Ovary (tissue), 9 donors: ENCODE measurements around the gene SH3RF1. TPM values are rescaled to one million over a fixed set of nuclear protein-coding genes. Genes with fewer than 3 reads are reported as not detected.

ENCODE experiments used
- DNase-seq, 5 donors: peaks; one replicate each; pipeline ENCODE4 v3.0.0-alpha.2; 2019 to 2020
- H3K27ac ChIP-seq, 2 donors: fragments of 200-600 bp; one replicate each; pipeline versions ENCODE4 v1.5.1 to v1.8.0; 2019 to 2022
- H3K27me3 ChIP-seq: fragments of 200-600 bp; one replicate; pipeline ENCODE4 v1.8.0; 2022
- H3K36me3 ChIP-seq: fragments of 200-600 bp; sonication (generic); one replicate; pipeline ENCODE4 v1.5.1; 2019
- H3K4me1 ChIP-seq: one replicate; pipeline ENCODE4 v1.8.1; 2013; ENCODE audit warnings: mild to moderate bottlenecking, moderate library complexity; ENCODE audit not compliant: insufficient read depth
- H3K4me3 ChIP-seq: fragments of 200-600 bp; sonication (generic); one replicate; pipeline ENCODE4 v1.5.1; 2017
- H3K9me3 ChIP-seq, 2 donors: fragments of 200-600 bp in 1 of 2; sonication (generic) in 1 of 2; one replicate each; pipeline versions ENCODE4 v1.5.1 to v1.8.1; 2013 to 2019; ENCODE audit warnings: mild to moderate bottlenecking in 1 of 2, moderate library complexity in 1 of 2
- CTCF ChIP-seq, 3 donors: fragments of 450-650 bp in 2 of 3; fragments of 200-600 bp in 1 of 3; IDR thresholded peaks; one replicate each; pipeline versions ENCODE4 v1.5.1 to v1.8.0; 2016 to 2022; ENCODE audit warnings: antibody characterized with exemption in 3 of 3, mild to moderate bottlenecking in 1 of 3
- EP300 ChIP-seq: sonication (generic); formaldehyde crosslinking; IDR thresholded peaks from one replicate; pipeline ENCODE4 v1.6.1; 2017; ENCODE audit warnings: antibody characterized with exemption
- POLR2A ChIP-seq: fragments of 450-650 bp; IDR thresholded peaks from one replicate; pipeline ENCODE4 v1.6.1; 2017; ENCODE audit warnings: antibody characterized with exemption, mild to moderate bottlenecking, moderate library complexity
- WGBS, 3 donors: extraction: QIAGEN DNeasy Blood & Tissue Kit in 1 of 3; methylation state at CpG; one replicate each; pipeline versions ENCODE4 v1.1.5 to v1.1.7; 2013 to 2017; 5-methylcytosine and 5-hydroxymethylcytosine counted together
- intact Hi-C, 4 donors: fragments of 100-400 bp; cut with DNase I; formaldehyde crosslinking; loops; one replicate each; pipeline versions ENCODE4 v1.11.0 to v1.15.1; 2022 to 2023
- polyA plus RNA-seq, 2 donors: library from polyadenylated mRNA; stranded (reverse); fragments of 200-250 nt in 1 of 2; fragments of 350-450 nt in 1 of 2; fragmentation: Illumina TruSeq in 1 of 2; extraction: RNeasy Lipid Tissue Mini Kit (QIAGEN cat#74804) in 1 of 2; gene quantifications; one replicate each; pipeline ENCODE4 v1.2.3, GENCODE V29; 2013 to 2014
- total RNA-seq, 7 donors: library from RNA; depleted of rRNA in 2 of 7; stranded (reverse); fragments of >200 nt in 2 of 7; fragmentation: NEBNext Ultra II Directional in 3 of 7; extraction: Animal tissue kit (Norgen Biotek cat#: 25700) in 3 of 7; gene quantifications; one replicate each; pipeline versions ENCODE4 v1.1.0 to v1.2.4, GENCODE V29; 2016 to 2023
- donor health status: DM: no; HTN: no; CAD: no; lungs with moderate emphysema.
- donor health status: DM: no; HTN: no; CAD: no.
- donor health status: Bipolar disorder and iron deficiency.
- donor health status: DM: yes; HTN: yes; CAD: no.
- donor health status: DM: no; HTN: no; CAD: no.
- donor health status: DM: yes; HTN: yes; CAD: no.

The SH3RF1 gene
- total and polyA plus RNA-seq, 9 donors: 8.2 to 32.6 (median 22.3) TPM

GRCh38 chr4:169174247-169174646 lies 96.5 kb downstream of the SH3RF1 start:
- Histone ChIP-seq H3K27me3 (no peaks in the 10 kb centered on the region), H3K4me3 (no peak overlapping the region), H3K9me3 (no peaks in the 10 kb centered on the region), H3K27ac (no peak overlapping the region), H3K36me3 (no peaks in the 10 kb centered on the region), H3K4me1 (peaks cover 1% of the 10 kb centered on the region)
- WGBS, 3 donors: 96 to 97% (median 96%) methylated on average over 3 of the region's 3 CpGs
- TF ChIP-seq POLR2A: no peak
- TF ChIP-seq EP300: no peak
- no peak for TF ChIP-seq CTCF (IDR thresholded peaks at IDR 0.05)
- no peak for DNase-seq
- intact Hi-C loops: no loop called here

GRCh38 chr4:169167957-169168858 lies 102.5 kb downstream of the SH3RF1 start:
- H3K9me3 ChIP-seq: no peaks in the 10 kb centered on the region
- H3K4me3 ChIP-seq: no peak overlapping the region
- H3K27ac ChIP-seq: no peak overlapping the region
- peaks cover 1% of the 10 kb centered on the region for H3K4me1 ChIP-seq
- no peaks in the 10 kb centered on the region for H3K36me3 ChIP-seq
- DNase-seq: no peak
- TF ChIP-seq CTCF (IDR thresholded peaks at IDR 0.05): no peak
- TF ChIP-seq EP300: no peak
- TF ChIP-seq POLR2A: no peak
- intact Hi-C loops: loop anchor here in 1 of 4 donors (2.0 kb wide), 1 partner anchor 71 kb away; no protein-coding TSS in a partner anchor
- no peaks in the 10 kb centered on the region for H3K27me3 ChIP-seq
- 63 to 72% (median 69%) methylated on average over 2 of the region's 2 CpGs for WGBS, 3 donors

- intact Hi-C loops: no loop called here
- Histone ChIP-seq H3K36me3 (no peaks in the 10 kb centered on the region), H3K27me3 (no peaks in the 10 kb centered on the region), H3K27ac (no peak overlapping the region), H3K4me3 (no peak overlapping the region), H3K9me3 (no peaks in the 10 kb centered on the region), H3K4me1 (peaks cover 1% of the 10 kb centered on the region)
- 68 to 83% (median 80%) methylated on average over 1 of the region's 1 CpG for WGBS, 3 donors
- no peak for TF ChIP-seq POLR2A
- DNase-seq: no peak
These were observed 105.9 kb downstream of the SH3RF1 start for GRCh38 chr4:169164669-169165415.

GRCh38 chr4:169163947-169164668 lies 106.6 kb downstream of the SH3RF1 start:
- H3K4me3 ChIP-seq: no peak overlapping the region
- intact Hi-C loops: no loop called here

More at GRCh38 chr4:169163947-169164668, 106.6 kb downstream of the SH3RF1 start:
- Histone ChIP-seq H3K4me1 (peaks cover 1% of the 10 kb centered on the region), H3K27me3 (no peaks in the 10 kb centered on the region), H3K9me3 (no peaks in the 10 kb centered on the region), H3K27ac (no peak overlapping the region), H3K36me3 (no peaks in the 10 kb centered on the region)
- TF ChIP-seq CTCF (IDR thresholded peaks at IDR 0.05) (no peak), EP300 (no peak), POLR2A (no peak)
- no peak for DNase-seq
